Nephron progenitor cell (in vitro differentiated cells): ENCODE measurements around the gene PARD3.
"Not testable (repeated sequence)": the region's sequence is repeated elsewhere in the genome, so short reads cannot be mapped to it uniquely, and the experiment has no call there.

Experiments used
- DNase-seq: peaks from one replicate; pipeline ENCODE4 v3.0.0; 2021
- H3K27ac Mint-ChIP-seq: 2 replicates; pipeline ENCODE4 v1.8.0; 2021; ENCODE audit warnings: mild to moderate bottlenecking, moderate library complexity, mixed read lengths
- H3K27me3 Mint-ChIP-seq: 2 replicates; pipeline ENCODE4 v1.8.0; 2021; ENCODE audit warnings: mild to moderate bottlenecking, low read depth, mixed read lengths; ENCODE audit not compliant: poor library complexity
- H3K36me3 Mint-ChIP-seq: 2 replicates; pipeline ENCODE4 v1.8.0; 2021; ENCODE audit warnings: low read depth, mixed read lengths
- H3K4me1 Mint-ChIP-seq: 2 replicates; pipeline ENCODE4 v1.8.0; 2021; ENCODE audit warnings: mixed read lengths
- H3K4me3 Mint-ChIP-seq: 2 replicates; pipeline ENCODE4 v1.8.0; 2021; ENCODE audit warnings: mild to moderate bottlenecking, moderate library complexity, mixed read lengths
- H3K9me3 Mint-ChIP-seq: 2 replicates; pipeline ENCODE4 v1.8.0; 2021; ENCODE audit warnings: mild to moderate bottlenecking, moderate library complexity, mixed read lengths
- TF ChIP-seq, protein P1 (sequence below): fragments of 200-600 bp; sonication (generic); IDR thresholded peaks from 2 replicates; pipeline ENCODE4 v1.5.0; 2021; ENCODE audit warnings: antibody characterized with exemption

The PARD3 gene

DNA sequence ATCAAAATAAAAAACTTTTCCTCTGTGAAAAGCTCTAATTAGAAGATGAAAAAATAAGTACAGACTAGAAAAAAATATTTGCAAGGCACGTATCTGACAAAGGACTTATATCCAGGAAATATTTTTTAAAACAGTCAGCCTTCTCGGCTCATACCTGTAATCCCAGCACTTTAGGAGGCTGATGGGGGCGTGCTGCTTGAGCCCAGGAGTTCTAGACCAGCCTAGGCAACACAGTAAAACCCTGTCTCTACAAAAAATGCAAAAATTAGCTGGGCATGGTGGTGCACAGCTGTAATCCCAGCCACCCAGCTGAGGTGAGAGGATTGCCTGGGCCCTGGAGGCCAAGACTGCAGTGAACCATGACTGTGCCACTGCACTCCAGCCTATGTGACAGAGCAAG is 542.8 kb downstream of the PARD3 start:
- H3K27me3 Mint-ChIP-seq: peaks cover 4% of the 10 kb centered on the region
- DNase-seq: peak; percentile 16
- peaks cover 30% of the 10 kb centered on the region for H3K36me3 Mint-ChIP-seq
- TF ChIP-seq, protein P1, sequence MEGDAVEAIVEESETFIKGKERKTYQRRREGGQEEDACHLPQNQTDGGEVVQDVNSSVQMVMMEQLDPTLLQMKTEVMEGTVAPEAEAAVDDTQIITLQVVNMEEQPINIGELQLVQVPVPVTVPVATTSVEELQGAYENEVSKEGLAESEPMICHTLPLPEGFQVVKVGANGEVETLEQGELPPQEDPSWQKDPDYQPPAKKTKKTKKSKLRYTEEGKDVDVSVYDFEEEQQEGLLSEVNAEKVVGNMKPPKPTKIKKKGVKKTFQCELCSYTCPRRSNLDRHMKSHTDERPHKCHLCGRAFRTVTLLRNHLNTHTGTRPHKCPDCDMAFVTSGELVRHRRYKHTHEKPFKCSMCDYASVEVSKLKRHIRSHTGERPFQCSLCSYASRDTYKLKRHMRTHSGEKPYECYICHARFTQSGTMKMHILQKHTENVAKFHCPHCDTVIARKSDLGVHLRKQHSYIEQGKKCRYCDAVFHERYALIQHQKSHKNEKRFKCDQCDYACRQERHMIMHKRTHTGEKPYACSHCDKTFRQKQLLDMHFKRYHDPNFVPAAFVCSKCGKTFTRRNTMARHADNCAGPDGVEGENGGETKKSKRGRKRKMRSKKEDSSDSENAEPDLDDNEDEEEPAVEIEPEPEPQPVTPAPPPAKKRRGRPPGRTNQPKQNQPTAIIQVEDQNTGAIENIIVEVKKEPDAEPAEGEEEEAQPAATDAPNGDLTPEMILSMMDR: no peak
- peaks cover 8% of the 10 kb centered on the region for H3K9me3 Mint-ChIP-seq
- peaks cover 10% of the 10 kb centered on the region for H3K4me1 Mint-ChIP-seq
- no peak overlapping the region for H3K27ac Mint-ChIP-seq
- H3K4me3 Mint-ChIP-seq: no peak overlapping the region

DNA sequence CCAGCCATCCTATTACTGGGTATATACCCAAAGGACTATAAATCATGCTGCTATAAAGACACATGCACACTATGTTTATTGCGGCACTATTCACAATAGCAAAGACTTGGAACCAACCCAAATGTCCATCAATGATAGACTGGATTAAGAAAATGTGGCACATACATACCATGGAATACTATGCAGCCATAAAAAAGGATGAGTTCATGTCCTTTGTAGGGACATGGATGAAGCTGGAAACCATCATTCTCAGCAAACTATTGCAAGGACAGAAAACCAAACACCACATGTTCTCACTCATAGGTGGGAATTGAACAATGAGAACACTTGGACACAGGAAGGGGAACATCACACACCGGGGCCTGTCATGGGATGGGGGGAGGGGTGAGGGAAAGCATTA is 546.7 kb downstream of the PARD3 start:
- not testable (repeated sequence) for H3K27me3 Mint-ChIP-seq, DNase-seq
- H3K36me3 Mint-ChIP-seq: peaks cover 25% of the 10 kb centered on the region

DNA sequence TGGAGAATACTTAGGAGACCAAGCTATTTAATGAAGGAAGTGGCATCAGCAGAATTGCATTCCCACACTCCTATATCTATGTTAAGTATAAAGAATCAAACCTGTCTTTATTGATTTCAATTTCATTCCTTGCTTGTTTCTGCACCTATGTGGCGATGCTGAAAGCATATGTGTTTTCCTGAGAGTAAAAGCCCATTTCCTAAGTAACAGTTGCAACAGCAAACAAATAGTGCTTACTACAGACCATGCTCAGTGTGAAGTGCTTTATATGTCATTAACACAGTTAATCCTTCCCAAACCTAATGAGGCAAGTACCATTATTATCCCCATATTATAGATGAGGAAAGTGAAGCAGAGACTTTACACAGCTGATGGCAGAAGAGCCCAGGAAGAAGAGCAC is 552.1 kb downstream of the PARD3 start:
- H3K9me3 Mint-ChIP-seq: peaks cover 21% of the 10 kb centered on the region
- H3K4me3 Mint-ChIP-seq: no peak overlapping the region
- peaks cover 16% of the 10 kb centered on the region for H3K4me1 Mint-ChIP-seq
- H3K27ac Mint-ChIP-seq: no peak overlapping the region
- H3K27me3 Mint-ChIP-seq: no peaks in the 10 kb centered on the region
- TF ChIP-seq, protein P1: no peak
- no peak for DNase-seq
- peaks cover 26% of the 10 kb centered on the region for H3K36me3 Mint-ChIP-seq

More for the DNA sequence above, 546.7 kb downstream of the PARD3 start:
- H3K27ac Mint-ChIP-seq, H3K9me3 Mint-ChIP-seq, H3K4me3 Mint-ChIP-seq: not testable (repeated sequence)
- H3K4me1 Mint-ChIP-seq: peaks cover 11% of the 10 kb centered on the region

DNA sequence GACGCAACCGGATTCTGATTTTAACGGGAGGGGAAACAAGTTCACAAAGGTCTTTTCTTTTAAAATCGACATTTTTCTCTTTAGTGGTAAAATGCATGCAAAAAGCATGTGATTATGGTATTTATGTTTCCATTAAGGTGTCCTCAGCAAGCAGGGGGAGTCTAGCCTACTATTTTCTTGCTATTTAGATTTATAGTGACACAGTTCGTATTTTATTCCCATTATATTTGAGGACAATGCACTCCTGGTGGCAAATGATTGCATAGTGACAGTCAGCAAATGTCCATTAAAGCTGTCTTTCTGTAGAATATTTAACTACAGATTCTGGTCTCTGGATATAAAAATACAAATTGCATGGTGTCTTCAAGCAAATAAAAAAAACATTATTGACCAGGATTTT is 554.2 kb downstream of the PARD3 start:
- Mint-ChIP-seq H3K27me3 (no peaks in the 10 kb centered on the region), H3K9me3 (peaks cover 18% of the 10 kb centered on the region), H3K36me3 (peaks cover 24% of the 10 kb centered on the region), H3K4me1 (peaks cover 10% of the 10 kb centered on the region), H3K27ac (peak overlapping the region; percentile 24), H3K4me3 (no peak overlapping the region)
- TF ChIP-seq, protein P1: no peak
- DNase-seq: no peak

DNA sequence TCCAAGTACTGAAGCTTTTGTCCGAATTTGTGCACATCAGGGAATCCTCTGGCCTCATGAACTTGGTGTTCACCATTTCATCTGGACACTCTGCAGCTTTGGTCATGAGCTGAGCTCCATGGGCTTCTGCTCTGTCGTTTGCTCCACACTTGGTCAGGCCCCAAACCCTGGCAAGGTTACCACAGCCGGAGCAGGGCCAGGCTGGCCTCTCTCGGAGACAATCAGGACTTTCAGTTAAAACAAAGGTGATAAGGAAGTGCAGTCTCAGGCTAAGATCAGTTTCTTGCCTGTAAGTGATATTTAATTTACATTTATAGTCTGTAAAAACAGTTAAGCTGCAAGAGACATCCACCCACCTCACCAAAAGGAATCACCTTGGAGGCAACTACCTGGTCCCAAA is 558.9 kb downstream of the PARD3 start:
- peaks cover 36% of the 10 kb centered on the region for H3K4me1 Mint-ChIP-seq
- TF ChIP-seq, protein P1: no peak
- no peak overlapping the region for H3K27ac Mint-ChIP-seq
- H3K4me3 Mint-ChIP-seq: no peak overlapping the region
- H3K27me3 Mint-ChIP-seq: no peaks in the 10 kb centered on the region
- DNase-seq: no peak
- H3K36me3 Mint-ChIP-seq: peaks cover 24% of the 10 kb centered on the region
- H3K9me3 Mint-ChIP-seq: peaks cover 18% of the 10 kb centered on the region

DNA sequence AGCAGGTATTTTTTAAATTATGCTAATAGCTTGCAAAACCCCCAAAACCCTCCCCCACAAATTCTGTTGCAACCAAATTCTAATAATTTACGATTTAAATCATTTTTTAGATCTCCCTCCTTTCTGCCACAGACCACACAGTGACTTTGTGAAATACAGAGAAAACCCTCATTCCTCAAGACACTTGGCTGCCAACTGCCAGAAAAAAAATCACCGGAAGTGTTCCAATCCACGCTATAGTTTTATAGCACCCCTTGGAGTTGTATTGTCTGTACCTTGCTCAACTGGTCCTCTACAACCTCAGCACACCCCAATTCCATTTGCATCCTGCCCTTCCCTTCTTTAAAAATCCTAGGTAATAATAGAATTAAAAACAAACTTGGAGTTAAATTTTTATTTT is 560.1 kb downstream of the PARD3 start:
- no peak overlapping the region for H3K4me3 Mint-ChIP-seq
- H3K9me3 Mint-ChIP-seq: peaks cover 18% of the 10 kb centered on the region
- TF ChIP-seq, protein P1: no peak
- peaks cover 26% of the 10 kb centered on the region for H3K4me1 Mint-ChIP-seq
- H3K27ac Mint-ChIP-seq: peak overlapping the region; percentile 64
- DNase-seq: no peak
- no peaks in the 10 kb centered on the region for H3K27me3 Mint-ChIP-seq
- H3K36me3 Mint-ChIP-seq: peaks cover 19% of the 10 kb centered on the region
